GM18498 (cell line): ENCODE data around the gene MYBPH.

Experiments
- ATAC-seq: cut with Tn5 transposase; IDR thresholded peaks from one replicate; pipeline ENCODE4 v1.9.1; 2021; ENCODE audit warnings: mild to moderate bottlenecking, moderate library complexity; ENCODE audit not compliant: unreplicated experiment

MYBPH gene

DNA sequence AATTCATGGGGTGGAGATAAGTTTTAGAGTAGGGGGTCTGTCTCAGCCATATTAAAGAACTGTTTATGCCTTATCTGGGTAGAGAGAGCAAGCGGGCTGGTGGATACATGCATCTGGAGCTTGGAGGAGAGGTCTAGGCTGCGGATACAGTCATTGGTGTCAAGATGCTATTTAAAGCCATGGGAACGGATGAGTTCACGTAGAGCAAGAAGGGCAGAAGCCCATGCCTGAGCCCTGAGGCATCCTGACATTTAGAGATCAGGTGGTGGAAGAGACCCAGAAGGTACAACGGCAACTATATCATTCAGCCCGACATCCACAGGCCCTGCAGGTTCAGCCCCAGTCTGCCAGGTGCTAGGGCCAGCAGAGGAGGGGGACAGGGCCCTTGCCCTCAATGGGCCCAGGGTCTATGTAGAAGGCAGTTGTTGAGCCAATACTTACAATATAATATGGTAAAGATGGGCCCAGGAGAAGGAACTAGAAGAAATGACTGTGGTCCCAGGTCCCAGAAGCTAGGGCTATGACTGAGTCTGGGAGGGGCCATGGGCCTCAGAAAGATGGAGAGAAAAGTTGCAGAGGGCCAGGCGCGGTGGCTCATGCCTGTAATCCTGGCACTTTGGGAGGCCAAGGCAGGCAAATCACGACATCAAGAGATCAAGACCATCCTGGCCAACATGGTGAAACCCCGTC is 26.0 kb upstream of the MYBPH start:
- no peak for ATAC-seq

DNA sequence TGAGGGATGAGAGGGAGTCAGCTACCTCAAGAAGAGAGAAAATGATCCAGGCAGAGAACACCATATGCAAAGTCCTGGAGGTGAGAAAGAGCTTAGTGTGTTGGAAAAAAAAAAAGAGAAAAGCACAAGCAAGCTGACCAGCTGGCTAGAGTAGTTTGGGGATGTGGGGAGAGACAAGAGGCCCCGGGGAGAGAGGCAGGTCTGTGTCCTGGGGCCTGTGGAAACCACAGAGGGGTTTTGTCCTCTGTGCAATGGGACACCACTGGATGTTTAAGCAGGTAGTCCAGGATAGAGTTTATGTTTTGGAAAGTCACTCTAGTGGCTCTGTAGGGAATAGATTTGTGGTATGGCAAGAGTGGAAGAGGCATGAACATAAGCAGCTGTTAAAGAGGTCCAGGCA is 25.3 kb upstream of the MYBPH start:
- no peak for ATAC-seq

DNA sequence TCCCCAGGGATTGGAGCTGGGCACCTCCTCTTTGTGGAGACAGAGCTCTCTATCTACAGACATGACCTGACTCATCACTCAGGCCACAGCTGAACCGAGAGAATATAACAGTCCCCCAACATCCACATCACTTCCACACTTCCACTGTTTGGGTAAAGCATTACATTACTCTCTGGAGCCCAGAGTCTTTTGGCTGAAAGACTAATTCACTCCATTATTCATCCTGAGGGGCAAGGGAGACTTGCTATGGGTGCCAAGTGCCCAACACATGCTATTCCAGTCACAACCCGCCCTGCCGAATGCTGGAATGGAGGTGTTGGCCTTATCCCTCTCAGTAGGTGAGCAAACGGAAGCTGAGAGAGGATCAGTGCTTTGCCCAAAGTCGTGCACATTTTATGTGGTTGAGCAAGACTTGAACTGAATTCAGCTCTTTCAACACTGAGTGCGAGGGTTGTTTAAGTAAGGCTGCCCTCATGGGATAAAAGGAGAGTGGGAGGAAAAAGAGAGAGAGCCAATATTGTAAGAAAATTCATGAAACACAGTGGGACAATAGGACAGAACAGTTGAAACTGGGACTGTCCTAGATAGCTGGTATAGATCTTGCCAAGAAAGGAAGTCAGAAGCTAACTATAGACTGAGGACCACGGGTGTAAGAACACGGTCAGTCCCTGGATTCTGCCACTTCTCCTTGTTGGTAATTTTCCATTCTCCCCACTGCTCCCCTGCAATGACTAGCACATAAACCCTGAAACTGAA is 24.4 kb upstream of the MYBPH start:
- no peak for ATAC-seq

DNA sequence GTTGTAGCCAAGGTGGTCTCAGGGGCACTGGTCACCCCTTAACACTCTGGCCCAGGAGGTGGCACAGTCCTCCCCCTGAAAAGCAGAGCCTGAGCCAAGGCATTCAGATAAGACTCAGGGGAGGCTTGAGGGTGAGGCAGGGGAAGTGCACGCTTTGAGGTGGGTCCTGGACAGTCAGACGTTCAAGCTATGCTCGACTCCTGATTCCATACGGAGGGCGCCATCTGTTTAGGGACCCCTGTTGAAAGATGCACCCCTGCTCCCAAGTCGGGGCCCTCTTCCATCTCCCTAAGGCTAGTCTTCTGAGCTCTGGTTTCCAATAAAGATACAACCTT is 23.8 kb upstream of the MYBPH start:
- ATAC-seq = no peak

DNA sequence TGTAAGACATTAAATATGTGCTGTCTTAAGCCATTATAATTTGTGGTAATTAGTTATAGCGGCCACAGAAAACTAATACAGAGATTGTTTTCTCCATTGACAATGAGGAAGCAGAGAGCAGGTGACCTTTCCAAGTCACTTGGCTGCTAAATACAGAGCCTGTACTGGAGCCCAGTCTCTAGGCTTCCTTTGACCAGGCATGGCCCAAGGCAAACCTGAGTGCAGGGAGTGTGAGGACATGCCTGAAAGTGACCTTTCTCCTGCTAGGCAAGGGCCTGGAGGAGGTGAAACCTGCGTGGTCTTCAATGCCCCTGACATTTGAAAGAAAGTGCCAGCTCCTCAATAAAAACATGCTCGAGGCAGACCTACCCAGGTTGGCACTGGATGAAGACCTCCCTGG is 23.4 kb upstream of the MYBPH start:
- ATAC-seq = no peak

DNA sequence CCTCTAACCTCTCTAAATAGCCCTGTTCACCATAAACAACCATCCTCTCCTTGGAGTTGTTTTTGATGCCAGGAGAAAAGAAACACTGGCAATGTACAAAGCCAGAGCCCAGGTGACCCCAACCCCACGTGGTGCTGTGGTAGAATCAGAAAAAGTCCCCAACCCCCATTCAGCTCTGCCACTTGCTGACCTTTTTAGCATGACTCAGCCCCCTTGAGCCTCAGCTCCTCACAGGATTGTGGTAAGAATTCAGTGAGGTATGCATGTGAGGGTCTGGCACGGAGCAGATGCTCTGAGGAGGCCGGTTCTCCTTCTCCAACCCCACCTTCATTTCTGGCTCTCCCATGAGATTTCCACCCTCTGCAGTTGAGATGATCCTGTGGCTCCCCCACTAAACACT is 22.0 kb upstream of the MYBPH start:
- ATAC-seq = no peak

DNA sequence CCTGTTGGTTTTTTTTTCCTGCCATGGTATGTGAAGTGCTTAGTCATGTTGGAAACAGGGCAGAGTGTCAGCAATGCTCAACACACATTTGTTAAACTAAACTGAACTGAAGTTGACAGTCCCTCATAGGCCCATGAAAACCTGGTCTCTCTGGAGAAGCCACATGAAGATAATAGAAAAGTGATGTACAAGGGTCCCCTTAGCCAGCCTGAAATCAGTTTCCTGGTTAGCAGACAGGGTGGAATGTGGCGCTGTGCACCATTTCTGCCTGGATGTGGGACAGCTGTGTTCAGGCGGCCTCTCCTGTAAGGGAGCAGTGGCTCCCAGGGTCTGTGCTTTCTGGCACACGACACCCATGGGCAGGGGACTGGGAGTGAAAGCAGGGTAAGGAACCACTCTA is 20.7 kb upstream of the MYBPH start:
- no peak for ATAC-seq

DNA sequence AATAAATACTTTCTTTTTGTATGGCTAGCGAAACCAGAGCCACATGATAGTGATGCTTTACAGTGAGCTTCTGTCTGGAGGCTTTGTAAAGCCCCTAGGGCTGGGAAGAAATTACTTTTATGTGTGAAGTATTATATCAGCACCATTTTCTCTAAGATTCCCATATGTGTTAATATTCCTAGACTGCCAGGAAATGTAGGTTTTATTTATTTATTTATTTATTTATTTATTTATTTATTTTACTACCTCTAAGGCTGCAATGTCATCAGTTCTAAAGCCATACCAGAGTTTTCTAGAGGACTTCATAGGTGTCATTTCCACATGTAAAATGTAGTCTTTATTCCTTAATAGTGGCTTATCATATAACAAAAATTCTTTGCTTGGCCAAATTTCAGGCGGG is 15.3 kb upstream of the MYBPH start:
- no peak for ATAC-seq

DNA sequence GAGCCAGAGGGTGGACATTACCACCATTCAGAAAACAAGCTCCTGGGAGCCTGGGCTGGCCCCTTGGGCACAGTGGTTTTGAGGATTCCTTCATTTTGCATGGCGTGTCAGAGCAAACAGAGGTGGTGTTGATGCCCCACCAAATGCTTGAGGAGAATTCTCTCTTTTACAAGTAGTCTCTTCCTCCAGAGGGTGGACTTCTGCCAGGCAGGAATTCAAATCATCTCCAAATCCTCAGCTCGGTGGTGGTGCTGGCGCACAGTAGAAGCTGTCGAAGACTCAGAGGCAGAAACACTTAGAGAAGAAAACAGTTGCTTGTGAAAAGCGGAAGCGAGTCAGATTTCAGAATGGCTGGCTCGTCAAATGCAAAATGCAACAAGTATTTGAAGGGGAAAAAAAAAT is 14.3 kb upstream of the MYBPH start:
- ATAC-seq = no peak

DNA sequence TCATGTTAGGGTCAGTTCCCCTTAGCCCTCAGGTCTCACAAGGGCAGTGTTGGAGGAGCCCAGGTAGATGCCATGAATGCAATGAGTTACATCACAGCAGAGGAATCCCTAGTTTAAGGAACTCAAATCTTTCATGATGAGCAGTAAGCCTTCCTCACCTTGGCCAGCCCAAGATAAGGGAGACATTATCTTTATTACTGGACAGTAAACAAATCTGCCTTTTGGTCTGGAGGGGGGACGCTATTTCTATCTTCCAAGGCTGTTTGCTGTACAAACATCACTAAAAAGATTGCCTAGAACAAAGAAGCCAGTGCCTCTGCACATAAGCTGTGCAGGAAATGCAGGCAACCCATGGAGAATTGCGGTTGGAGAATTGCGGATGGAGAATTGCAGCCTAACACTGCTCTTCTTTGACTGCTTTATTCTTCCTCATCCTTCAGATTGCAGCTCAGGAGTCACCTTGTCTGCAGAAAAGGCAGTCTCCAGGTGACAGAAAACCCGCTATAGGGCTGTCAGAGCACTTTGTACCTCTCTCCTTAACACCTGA is 13.1 kb upstream of the MYBPH start:
- no peak for ATAC-seq

DNA sequence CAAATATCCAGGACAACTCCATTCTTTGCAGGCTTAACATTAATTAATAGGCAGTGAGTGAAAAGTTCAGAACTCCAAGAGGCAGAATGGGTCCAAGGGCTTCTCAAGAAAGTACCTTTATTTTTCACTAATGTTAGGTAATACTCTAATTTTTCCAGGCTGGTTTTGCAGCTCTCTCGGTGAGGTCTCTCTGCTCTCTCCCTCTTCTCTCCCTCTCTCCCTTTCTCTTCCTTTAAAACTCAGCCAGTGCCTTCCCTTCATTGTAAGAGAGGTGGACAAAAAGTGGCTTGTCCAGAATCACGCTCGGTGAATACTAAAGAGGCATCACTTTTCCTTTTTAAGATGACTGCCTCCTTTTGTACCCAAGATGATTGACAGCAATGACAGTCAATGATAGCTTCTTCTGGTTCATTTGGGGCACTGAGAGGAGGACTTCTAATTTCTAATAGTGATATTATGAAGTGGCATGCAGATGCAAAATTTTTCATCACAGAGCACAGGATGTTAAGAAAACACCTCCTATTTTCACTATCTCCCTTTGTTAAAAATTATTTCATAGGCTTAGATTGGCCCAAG is 12.2 kb upstream of the MYBPH start:
- ATAC-seq = no peak

DNA sequence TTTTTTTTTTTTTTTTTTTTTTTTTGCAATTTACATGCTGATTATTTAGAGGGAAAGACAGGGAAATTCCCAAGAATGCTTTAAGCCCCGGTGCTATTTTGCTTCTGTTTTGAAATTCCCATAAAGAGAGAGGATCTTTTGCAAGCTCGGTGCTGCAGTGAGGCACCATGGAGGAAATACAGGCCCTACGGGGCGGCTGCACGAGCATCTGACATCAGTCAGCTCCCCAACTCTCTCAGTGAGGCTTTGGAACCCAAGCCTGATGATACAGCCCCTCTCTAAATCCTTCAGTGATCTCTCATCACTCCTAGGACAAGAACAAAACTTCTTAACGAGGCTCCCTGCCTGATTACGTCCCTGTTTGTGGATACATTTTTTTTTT is 11.7 kb upstream of the MYBPH start:
- ATAC-seq = no peak

DNA sequence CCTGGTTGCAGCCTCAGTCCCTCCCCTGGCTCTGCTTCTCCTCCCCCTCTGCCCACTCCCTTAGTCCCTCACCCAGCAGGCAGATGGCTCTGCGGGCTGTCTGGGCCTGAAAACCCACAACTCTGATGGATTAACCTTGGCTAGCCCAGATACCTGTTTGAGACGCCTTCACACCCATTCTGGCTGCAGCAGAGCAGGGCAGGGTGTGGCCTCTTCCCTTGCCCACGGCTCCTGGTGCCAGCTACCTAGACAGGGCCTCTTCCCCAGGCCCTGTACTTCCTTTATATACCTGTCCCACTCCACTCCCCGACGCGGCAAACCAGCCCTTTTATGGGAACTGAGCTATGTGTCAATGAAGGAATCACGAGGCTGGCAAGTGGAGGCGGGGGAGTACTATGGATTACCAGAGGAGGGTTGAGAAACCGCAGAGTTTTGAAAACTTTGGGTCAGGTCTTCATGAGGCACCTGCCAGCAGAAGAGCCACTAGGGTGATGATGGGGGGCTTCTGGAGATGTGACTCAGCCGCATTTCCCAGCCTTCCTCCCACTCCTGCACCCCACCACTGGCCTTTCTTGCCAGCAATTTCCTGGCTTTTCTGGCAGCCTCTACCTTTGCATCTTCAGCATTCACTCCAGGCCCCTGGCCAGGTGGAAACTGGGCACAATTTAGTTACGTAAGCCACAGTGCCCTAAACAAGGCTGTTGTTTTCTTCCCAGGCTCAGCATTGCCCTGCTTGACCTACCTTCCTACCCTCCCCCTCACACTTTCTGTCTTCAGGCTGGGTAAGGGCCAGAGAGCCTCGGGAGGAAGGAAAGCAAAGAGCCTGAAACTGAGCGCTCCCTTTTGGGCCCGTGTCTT is 11.0 kb upstream of the MYBPH start, which contains the start of gene CHI3L1:
Gene CHI3L1, minus strand, starts transcription at position 259 of the 858 bp plus-strand sequence. Its CDS starts 81 bp downstream, at position 178.
- no peak for ATAC-seq

DNA sequence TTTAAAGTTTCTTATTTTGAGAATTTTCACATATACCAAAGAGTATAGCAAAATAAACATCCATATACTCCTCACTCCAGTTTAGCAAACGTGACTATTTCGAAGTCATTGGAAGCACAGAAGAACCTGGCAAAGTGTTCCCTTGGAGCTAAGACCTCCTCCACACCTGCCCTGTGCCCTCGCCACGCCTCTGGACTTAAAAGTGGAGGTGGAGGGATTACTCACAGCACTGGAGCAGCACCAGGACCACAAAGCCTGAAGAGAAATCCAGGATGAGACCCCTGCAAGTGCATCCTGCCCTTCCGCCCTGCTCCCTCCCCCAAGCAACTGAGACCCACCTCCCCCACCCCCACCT is 10.4 kb upstream of the MYBPH start:
- ATAC-seq = no peak

DNA sequence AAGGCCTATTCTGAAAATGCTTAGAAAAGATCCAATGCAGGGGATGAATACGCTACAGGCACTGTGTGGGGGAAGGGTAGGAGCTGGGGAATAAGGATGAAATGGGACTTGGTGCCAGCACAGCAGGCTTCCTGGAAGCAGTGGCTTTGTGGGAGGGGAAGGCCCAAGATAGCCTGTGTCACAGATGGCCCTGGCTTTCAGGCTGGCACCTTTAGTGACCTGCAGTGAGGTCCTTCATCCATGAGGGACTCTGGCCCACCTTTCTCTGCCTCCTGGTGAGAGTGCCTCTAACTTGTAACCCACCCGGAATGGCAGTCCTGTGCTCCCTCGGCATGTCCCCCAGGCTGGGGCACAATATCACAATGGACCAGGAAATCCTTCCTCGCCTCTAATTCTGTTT is 10.0 kb upstream of the MYBPH start:
- no peak for ATAC-seq

DNA sequence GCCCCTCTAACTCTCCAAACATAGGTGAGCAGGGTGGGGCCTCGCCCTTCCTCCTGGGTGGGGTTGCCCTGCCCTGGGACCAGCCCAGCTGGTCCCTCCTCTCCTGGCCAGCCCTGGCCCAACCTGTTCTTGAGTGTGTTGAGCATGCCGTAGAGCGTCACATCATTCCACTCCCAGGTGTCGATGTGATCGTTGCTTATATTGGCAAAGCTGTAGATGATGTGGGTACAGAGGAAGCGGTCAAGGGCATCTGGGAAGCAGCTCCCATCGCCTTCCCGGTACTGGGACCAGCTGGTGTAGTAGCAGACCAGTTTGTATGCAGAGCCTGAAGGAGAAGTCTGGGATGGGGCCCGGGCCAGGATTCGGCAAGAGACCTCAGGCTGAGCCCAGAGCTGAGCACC is 9.4 kb upstream of the MYBPH start:
- no peak for ATAC-seq

DNA sequence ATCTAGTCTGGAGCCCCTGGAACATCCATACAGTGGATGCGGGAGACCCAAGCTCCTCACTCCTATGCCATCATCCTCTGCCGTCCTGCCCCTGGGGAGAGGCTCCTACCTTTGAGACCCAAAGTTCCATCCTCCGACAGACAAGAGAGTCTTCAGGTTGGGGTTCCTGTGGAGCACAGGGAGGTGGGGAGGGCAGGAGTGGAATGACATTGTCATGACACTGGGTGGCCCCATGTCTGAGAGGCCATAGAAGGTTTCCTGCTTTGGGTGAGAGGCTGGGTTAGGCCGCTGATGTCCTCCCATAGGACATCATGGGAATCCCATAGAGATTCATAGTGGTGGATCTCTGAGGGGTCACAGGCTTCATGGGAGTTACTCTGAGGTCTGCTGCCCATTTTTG is 8.8 kb upstream of the MYBPH start:
- no peak for ATAC-seq

DNA sequence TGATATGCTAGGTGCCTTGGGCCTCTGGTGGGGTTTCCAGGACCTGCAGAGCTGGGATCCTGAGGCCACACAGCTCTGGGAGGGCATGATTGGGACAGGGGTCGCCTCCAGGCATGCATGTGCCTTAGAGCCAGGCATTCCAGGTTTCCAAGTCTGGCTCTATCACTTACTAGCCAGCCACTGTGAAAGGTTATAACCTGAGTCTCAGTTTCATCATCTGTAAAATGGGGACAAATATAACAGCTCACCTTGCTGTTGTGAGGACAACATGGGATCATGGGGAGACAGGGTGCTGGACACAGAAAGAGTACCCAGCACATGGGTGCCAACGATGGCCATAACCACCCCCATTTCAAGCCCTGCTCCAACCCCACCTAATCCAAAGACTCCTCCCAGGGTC is 8.2 kb upstream of the MYBPH start:
- ATAC-seq = no peak

DNA sequence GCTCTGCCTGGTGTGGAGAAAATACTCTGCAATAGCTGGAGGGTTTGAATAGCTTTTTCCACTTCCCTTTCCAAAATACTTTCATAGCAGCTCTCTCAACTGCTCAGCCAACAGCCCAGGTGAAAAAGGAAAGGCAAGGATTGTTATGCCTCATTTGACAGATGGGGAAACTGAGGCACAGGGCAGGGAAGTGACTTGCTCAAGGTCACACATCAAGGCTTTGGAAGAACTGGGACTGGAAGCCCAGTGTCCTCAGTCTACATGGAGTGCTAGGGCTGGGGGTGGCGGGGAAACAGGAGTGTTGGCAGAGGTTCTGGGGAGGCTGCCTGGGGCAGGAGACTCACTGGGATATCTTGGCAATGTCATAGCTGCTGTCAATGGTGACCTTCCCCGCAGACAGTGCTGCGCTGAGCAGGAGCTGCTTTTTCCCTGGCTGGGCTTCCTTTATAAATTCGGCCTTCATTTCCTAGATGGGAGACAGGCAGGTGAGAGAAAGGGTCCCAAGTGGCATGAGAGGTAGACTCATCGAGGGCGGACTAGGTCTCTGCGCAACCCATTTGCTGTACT is 6.8 kb upstream of the MYBPH start:
- ATAC-seq = no peak

DNA sequence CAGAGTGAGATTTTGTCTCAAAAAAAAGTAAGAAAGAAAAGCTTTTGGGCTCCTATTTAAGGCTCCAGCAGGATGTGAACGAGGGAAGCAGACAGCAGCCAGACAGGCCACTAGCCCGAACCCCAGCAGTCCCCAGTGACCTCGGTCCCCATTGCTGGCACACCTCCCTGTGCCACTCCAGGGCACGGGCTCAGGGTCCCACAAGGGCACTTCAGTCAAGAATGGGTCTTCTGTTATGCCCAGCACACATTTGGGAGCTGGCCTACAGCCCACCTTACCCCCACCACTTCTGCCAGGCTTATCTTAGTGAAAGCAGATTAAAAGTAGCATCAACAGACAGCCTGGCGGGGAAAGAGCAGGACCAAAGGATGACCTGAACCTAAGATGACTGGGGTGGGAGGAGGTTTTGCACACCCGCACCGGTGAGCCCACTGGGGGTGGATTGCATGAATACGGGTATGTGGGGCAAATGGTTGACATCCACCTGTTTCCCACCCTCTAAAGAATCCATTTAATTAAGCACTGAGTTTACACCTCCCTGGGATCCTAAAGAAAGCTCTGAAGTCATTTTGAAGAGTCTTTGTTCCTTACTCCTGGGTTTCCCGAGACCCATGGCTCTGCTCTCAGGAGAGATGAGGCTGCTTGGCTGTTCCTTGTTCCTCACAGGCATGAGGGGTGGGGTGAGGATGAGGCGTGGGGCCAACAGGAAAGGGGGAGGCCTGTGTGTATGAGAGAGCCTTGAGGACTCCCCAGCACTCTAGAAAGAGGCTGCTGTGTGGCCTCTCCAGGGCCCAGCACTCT is 6.2 kb upstream of the MYBPH start:
- ATAC-seq = no peak
